NCI-H460 (cell line): ENCODE measurements around the gene RAB3GAP1. TPM values are rescaled to one million over a fixed set of nuclear protein-coding genes. Genes with fewer than 3 reads are reported as not detected.

Experiments
- DNase-seq: peaks from one replicate; pipeline ENCODE4 v3.0.0-alpha.2; 2016; ENCODE audit warnings: low read depth; ENCODE audit errors: extremely low read depth
- small RNA-seq, 2 experiments: library from RNA; depleted of rRNA; stranded (forward); fragments of <200 nt; gene quantifications; one replicate each; pipeline ENCODE3, GENCODE V24; 2014
- total RNA-seq: library from RNA; depleted of rRNA; stranded (reverse); fragments of >200 nt; shearing (Covaris generic); gene quantifications from 2 replicates; pipeline ENCODE4 v1.2.3, GENCODE V29; 2014; rRNA removed

Gene RAB3GAP1
- total RNA-seq, 1 experiment from 2014 or later, result 58.8 TPM

- DNase-seq, result no peak
Measured at GRCh38 chr2:135208016-135208415, 155.9 kb downstream of the RAB3GAP1 start.

- no peak for DNase-seq
Measured at GRCh38 chr2:135212757-135213156, 160.7 kb downstream of the RAB3GAP1 start.

GRCh38 chr2:135218426-135218825 is 166.3 kb downstream of the RAB3GAP1 start:
- no peak for DNase-seq

DNA sequence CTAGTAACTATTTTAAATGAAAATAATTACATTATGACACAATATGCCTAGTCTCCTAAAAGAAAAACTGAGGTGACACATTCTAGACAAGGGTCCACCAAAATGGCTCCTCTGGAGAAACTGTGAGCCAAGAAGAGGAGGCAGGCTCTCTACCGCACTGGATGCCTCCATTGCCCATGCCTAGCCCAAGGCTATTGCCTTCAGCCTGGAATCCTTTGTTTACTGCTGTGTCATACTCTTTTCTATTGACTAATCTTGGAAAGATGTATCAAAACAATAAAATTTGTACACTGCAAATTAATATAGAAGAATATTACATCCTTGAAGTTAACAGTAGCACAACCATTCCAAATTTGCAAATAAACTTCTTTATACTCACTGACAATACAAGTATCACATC is 167.1 kb downstream of the RAB3GAP1 start:
- DNase-seq, result no peak

Small RNA genes within 50 kb of the gene (small RNA-seq; reads per million reads assigned to genes)
- gene SNORA40B, result 0.21 to 1.6 reads per million in 2 experiments

Other genes with a start within 250 kb of the RAB3GAP1 start
- gene ACMSD, start 213.7 kb upstream of the RAB3GAP1 start, total RNA-seq, result not detected in 2 replicates
- 26.4 and 29.0 TPM in 2 replicates for gene CCNT2, start 133.5 kb upstream of the RAB3GAP1 start, total RNA-seq
- not detected in 2 replicates for gene MAP3K19, start 4.8 kb upstream of the RAB3GAP1 start, total RNA-seq